ENCODE data around the gene EDAR.
A peak's percentile ranks its signal among the peaks of the same experiment; 100 is the strongest.

DNA sequence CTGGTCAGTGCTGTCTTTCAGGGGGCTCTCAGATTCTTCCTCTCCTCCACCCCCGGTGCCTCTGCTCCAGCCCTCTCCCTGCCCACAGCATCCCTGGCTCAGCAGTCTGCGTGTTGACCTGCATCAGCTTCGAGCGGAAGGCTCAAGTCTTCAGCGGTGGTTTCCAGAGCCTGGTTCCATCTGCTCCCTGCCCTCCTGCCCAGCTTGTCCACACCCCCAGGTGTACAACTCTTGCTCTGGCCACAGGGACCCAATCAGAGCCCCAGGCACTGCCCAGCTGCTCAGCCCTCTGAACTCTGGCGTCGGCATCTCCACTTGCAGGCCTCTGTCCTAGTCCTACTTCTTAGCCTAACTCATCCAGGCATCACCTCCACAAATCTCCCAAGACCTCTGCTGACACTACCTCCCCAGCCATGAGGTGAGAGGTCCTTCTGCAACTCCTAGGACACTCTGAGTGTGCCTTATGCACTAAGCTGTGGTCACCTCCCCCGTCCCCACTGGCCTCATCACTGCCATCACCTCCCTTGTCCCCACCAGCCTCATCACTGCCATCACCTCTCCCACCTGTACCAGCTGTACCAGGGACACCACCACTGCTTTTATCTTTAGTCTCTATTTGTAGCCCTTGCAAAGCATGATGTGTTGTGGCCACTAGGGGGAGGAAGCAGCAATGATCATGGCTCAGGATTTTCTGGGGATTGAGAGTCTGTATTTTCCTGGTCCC is 60.9 kb downstream of the EDAR start:
- TF ChIP-seq, protein P1, sequence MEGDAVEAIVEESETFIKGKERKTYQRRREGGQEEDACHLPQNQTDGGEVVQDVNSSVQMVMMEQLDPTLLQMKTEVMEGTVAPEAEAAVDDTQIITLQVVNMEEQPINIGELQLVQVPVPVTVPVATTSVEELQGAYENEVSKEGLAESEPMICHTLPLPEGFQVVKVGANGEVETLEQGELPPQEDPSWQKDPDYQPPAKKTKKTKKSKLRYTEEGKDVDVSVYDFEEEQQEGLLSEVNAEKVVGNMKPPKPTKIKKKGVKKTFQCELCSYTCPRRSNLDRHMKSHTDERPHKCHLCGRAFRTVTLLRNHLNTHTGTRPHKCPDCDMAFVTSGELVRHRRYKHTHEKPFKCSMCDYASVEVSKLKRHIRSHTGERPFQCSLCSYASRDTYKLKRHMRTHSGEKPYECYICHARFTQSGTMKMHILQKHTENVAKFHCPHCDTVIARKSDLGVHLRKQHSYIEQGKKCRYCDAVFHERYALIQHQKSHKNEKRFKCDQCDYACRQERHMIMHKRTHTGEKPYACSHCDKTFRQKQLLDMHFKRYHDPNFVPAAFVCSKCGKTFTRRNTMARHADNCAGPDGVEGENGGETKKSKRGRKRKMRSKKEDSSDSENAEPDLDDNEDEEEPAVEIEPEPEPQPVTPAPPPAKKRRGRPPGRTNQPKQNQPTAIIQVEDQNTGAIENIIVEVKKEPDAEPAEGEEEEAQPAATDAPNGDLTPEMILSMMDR (IDR thresholded peaks at IDR 0.05) = peak; percentile 45 to 89 (median 79)
- TF ChIP-seq POLR2A (IDR thresholded peaks at IDR 0.05) = no peak

Measured in Peyer's patch (tissue), 4 donors.